Stimulated activated CD8-positive, alpha-beta memory T cell treated with anti-CD3 and anti-CD28 coated beads, Interleukin-7, amount 100 ng/mL, for 48 hours (primary cell): ENCODE results near the gene ZMYND8.
"Not testable (repeated sequence)": the region's sequence is repeated elsewhere in the genome, so short reads cannot be mapped to it uniquely, and the experiment has no call there.

Experiments used
- DNase-seq, 2 donors: peaks; one replicate each; pipeline ENCODE4 v3.0.0-alpha.2; 2020; ENCODE audit warnings: low read depth in 1 of 2; ENCODE audit errors: extremely low read depth in 1 of 2

ZMYND8 gene

GRCh38 chr20:47209982-47210381, 146.5 kb downstream of the ZMYND8 start:
- no peak for DNase-seq

GRCh38 chr20:47208534-47209174, 147.8 kb downstream of the ZMYND8 start:
- no peak for DNase-seq

- DNase-seq: no peak
These were observed 149.4 kb downstream of the ZMYND8 start for GRCh38 chr20:47206962-47207641.

- DNase-seq: not testable (repeated sequence)
These were observed 149.9 kb downstream of the ZMYND8 start for GRCh38 chr20:47206552-47206951.

- no peak for DNase-seq
These were observed 150.8 kb downstream of the ZMYND8 start for GRCh38 chr20:47205577-47206123.

- not testable (repeated sequence) for DNase-seq
These were observed 151.7 kb downstream of the ZMYND8 start for GRCh38 chr20:47204850-47205122.

GRCh38 chr20:47204008-47204849, 152.3 kb downstream of the ZMYND8 start:
- no peak for DNase-seq

GRCh38 chr20:47202733-47203667, 153.5 kb downstream of the ZMYND8 start:
- DNase-seq: no peak

GRCh38 chr20:47201074-47201730, 155.3 kb downstream of the ZMYND8 start:
- no peak for DNase-seq

GRCh38 chr20:47198996-47199552, 157.4 kb downstream of the ZMYND8 start:
- no peak for DNase-seq

GRCh38 chr20:47198254-47198671, 158.2 kb downstream of the ZMYND8 start:
- peak; percentile 30 to 61 for DNase-seq

- peak; percentile 43 to 59 for DNase-seq
These were observed 160.1 kb downstream of the ZMYND8 start for GRCh38 chr20:47196091-47197081.

GRCh38 chr20:47195573-47195972, 160.9 kb downstream of the ZMYND8 start:
- DNase-seq: no peak

- no peak for DNase-seq
These were observed 164.5 kb downstream of the ZMYND8 start for GRCh38 chr20:47191956-47192355.

- DNase-seq: no peak
These were observed 165.3 kb downstream of the ZMYND8 start for GRCh38 chr20:47191074-47191673.

GRCh38 chr20:47189060-47189459, 167.4 kb downstream of the ZMYND8 start:
- no peak for DNase-seq

GRCh38 chr20:47188540-47188939, 168.0 kb downstream of the ZMYND8 start:
- DNase-seq: no peak
